K562 (cell line): ENCODE measurements around the gene NINL.

Source experiments
- DEAF1 ChIP-seq: fragments of 450-650 bp; formaldehyde crosslinking; IDR thresholded peaks from 2 replicates; pipeline ENCODE4 v1.4.0; 2020; ENCODE audit warnings: mild to moderate bottlenecking, moderate library complexity
- GABPA ChIP-seq: fragments of 200-800 bp; sonication (Bioruptor generic); conservative IDR thresholded peaks from 2 replicates; pipeline ENCODE4 v1.6.1; 2016; ENCODE audit warnings: low read depth, missing genetic modification characterization, missing compliant biosample characterization
- HMGXB4 ChIP-seq: sonication (generic); formaldehyde crosslinking; IDR thresholded peaks from 2 replicates; pipeline ENCODE4 v1.8.1; 2023; ENCODE audit warnings: mild to moderate bottlenecking, missing genetic modification reagents
- HNRNPLL ChIP-seq: fragments of 200-400 bp; formaldehyde crosslinking; IDR thresholded peaks from 2 replicates; pipeline ENCODE4 v1.6.1; 2017; ENCODE audit warnings: low read length, low read depth, mild to moderate bottlenecking; ENCODE audit not compliant: poor library complexity, severe bottlenecking
- KLF13 ChIP-seq: fragments of 450-650 bp; IDR thresholded peaks from 2 replicates; pipeline ENCODE4 v1.6.1; 2016; ENCODE audit warnings: missing genetic modification characterization, low read depth, mild to moderate bottlenecking, missing compliant biosample characterization, moderate library complexity, borderline replicate concordance
- MXI1 ChIP-seq: IDR thresholded peaks from 2 replicates; pipeline ENCODE4 v1.6.1; 2011; ENCODE audit warnings: low read depth, mild to moderate bottlenecking, improper control_type of control experiment, low read length
- SMC3 ChIP-seq: conservative IDR thresholded peaks from 2 replicates; pipeline ENCODE4 v1.6.1; 2011; ENCODE audit warnings: low read depth, low read length, improper control_type of control experiment; ENCODE audit not compliant: insufficient read depth
- ZBTB17 ChIP-seq: fragments of 450-650 bp; formaldehyde crosslinking; IDR thresholded peaks from 2 replicates; pipeline ENCODE4 v1.4.0; 2020; ENCODE audit warnings: mild to moderate bottlenecking
- ZNF354B ChIP-seq: fragments of 250-450 bp; sonication (Bioruptor Pico); IDR thresholded peaks from 2 replicates; pipeline ENCODE4 v1.4.0; 2020

- TF ChIP-seq KLF13 (tag) (no peak), ZBTB17 (no peak), MXI1 (no peak), HNRNPLL (no peak), ZNF354B (CRISPR knock-in tag) (no peak), HMGXB4 (CRISPR knock-in tag) (no peak), SMC3 (no peak), GABPA (tag) (no peak), DEAF1 (CRISPR knock-in tag) (no peak)
Observed at GRCh38 chr20:25606094-25606695, 20.9 kb upstream of the NINL start.
